ENCODE results near the gene WNT7A. TPM values are rescaled to one million over a fixed set of nuclear protein-coding genes. Genes with fewer than 3 reads are reported as not detected.

The WNT7A gene
- total RNA-seq, 1 donor from 2014 or later, result not detected

DNA sequence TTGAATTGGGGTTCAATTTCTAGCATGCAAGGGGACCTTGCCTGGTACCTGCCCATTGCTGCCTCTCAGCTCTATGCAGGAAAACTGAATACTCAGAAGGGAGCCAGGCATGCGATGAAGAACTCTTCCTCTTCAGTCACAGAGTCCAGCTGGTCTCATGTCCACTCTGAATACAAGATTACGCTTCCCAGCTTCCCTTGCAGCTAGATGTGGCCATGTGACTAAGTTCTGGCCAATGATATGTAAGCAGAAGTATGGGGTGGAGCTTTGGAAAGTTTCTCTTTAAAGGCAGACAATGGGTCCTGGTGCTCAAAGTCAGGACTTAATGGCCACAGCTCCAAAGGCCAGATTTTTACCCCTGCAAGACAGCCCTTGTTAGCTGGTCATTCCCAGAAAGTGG lies 9.0 kb downstream of the WNT7A start:
- H3K4me1 ChIP-seq, result no peaks in the 10 kb centered on the region
- no peak overlapping the region for H3K4me3 ChIP-seq
- H3K36me3 ChIP-seq, result no peaks in the 10 kb centered on the region
- no peaks in the 10 kb centered on the region for H3K9me3 ChIP-seq
- no peak for DNase-seq (ENCODE audit: low spot score in 2 of 2)
- no peaks in the 10 kb centered on the region for H3K27me3 ChIP-seq
- no peak overlapping the region for H3K27ac ChIP-seq
- intact Hi-C loops (cut with DNase I), result no loop called here
- TF ChIP-seq CTCF (IDR thresholded peaks at IDR 0.05), result no peak

DNA sequence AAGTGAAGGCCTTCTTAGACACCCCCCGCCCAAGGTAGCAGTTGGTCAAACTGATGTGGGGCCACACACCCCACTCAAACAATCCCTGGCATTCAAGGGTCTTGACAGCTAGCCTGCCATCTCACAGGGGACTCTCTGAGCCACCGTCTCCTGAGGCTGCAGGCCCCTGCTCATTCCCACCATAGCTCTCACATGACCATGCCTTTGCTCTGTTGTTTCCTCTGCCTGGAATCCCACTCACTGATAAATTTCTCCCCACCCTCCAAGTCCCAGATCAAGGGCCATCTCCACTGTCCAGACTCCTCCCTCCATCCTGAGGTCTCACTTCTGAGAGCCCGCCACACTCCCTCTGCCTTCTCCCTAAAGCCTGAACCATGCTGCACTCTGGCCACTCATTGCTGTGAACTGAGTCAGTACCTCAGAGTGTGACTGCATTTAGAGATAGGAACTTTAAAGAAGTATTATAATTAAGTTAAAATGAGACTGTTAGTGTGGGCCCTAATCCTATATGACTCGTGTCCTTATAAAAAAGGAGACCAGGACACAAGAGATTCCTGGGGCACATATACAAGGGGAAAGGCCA lies 10.0 kb downstream of the WNT7A start:
- DNase-seq (ENCODE audit: low spot score in 2 of 2), result no peak
- intact Hi-C loops (cut with DNase I), result no loop called here
- H3K9me3 ChIP-seq, result no peaks in the 10 kb centered on the region

DNA sequence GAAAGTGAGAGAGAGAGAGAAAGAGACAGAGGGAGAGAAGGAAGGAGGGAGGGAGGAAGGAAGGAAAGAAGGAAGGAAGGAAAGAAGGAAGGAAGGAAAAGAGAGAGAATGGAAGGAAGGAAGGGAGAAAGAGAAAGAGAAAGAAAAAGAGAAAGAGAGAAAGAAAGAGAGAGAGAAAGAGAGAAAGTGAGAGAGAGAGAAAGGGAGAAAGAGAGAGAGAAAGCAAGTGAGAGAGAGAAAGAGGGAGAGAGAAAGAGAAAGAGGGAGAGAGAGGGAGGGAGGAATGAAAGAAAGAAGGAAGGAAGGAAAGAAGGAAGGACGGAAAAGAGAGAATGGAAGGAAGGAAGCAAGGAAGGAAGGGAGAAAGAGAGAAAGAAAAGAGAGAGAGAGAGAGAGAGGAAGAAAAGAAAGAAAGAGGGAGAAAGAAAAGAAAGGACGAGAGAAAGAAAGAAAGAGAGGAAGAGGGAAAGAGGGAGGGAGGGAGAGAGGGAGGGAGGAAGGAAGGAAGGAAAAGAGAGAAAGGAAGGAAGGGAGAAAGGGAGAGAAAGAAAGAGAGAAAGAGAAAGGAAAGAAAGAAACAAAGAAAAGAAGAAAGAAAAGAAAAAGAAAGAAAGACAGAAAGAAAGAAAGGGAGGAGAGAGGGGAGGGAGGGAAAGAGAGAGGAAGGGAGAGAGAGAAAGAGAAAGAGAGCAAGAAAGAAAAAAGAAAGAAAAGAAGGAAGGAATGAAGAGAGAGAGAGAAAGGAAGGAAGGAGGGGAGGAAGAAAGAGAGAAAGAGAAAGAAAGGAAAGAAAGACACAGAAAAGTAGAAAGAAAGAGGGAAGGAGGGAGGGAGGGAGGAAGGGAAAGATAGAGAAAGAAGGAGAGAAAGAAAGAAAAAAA lies 10.8 kb downstream of the WNT7A start:
- H3K27me3 ChIP-seq, result no peaks in the 10 kb centered on the region
- no peak for DNase-seq (ENCODE audit: low spot score in 2 of 2)
- no peak overlapping the region for H3K27ac ChIP-seq
- no peaks in the 10 kb centered on the region for H3K36me3 ChIP-seq
- intact Hi-C loops (cut with DNase I), result no loop called here
- TF ChIP-seq CTCF (IDR thresholded peaks at IDR 0.05), result no peak
- H3K9me3 ChIP-seq, result no peaks in the 10 kb centered on the region
- H3K4me3 ChIP-seq, result no peak overlapping the region
- no peaks in the 10 kb centered on the region for H3K4me1 ChIP-seq

More for the DNA sequence above, 10.0 kb downstream of the WNT7A start:
- no peaks in the 10 kb centered on the region for H3K27me3 ChIP-seq
- H3K4me1 ChIP-seq, result no peaks in the 10 kb centered on the region
- no peak overlapping the region for H3K4me3 ChIP-seq
- H3K27ac ChIP-seq, result no peak overlapping the region
- H3K36me3 ChIP-seq, result no peaks in the 10 kb centered on the region
- no peak for TF ChIP-seq CTCF (IDR thresholded peaks at IDR 0.05)

DNA sequence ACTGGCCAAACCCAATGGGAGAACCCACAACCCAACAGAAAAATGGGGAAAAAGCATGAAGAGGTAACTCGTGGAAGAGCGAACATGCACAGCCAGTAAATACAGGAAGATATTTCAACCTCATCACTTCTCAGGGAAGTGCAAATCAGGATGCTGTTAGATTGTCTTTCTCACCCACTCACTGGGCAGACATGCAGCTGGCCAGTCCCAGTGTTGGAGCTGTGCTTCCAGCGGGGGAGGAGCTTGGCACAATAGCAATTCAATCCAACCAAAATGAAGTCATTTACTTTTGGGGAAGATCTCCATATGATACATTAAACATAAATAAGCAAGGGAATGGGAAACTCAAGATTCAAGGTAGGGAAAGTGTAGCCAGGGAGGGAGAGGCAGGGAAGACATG lies 12.1 kb downstream of the WNT7A start:
- no peak overlapping the region for H3K4me3 ChIP-seq
- H3K27ac ChIP-seq, result no peak overlapping the region
- H3K36me3 ChIP-seq, result no peaks in the 10 kb centered on the region
- no peak for DNase-seq (ENCODE audit: low spot score in 2 of 2)
- no peaks in the 10 kb centered on the region for H3K4me1 ChIP-seq
- H3K9me3 ChIP-seq, result no peaks in the 10 kb centered on the region
- no peak for TF ChIP-seq CTCF (IDR thresholded peaks at IDR 0.05)
- intact Hi-C loops (cut with DNase I), result no loop called here
- H3K27me3 ChIP-seq, result no peaks in the 10 kb centered on the region

DNA sequence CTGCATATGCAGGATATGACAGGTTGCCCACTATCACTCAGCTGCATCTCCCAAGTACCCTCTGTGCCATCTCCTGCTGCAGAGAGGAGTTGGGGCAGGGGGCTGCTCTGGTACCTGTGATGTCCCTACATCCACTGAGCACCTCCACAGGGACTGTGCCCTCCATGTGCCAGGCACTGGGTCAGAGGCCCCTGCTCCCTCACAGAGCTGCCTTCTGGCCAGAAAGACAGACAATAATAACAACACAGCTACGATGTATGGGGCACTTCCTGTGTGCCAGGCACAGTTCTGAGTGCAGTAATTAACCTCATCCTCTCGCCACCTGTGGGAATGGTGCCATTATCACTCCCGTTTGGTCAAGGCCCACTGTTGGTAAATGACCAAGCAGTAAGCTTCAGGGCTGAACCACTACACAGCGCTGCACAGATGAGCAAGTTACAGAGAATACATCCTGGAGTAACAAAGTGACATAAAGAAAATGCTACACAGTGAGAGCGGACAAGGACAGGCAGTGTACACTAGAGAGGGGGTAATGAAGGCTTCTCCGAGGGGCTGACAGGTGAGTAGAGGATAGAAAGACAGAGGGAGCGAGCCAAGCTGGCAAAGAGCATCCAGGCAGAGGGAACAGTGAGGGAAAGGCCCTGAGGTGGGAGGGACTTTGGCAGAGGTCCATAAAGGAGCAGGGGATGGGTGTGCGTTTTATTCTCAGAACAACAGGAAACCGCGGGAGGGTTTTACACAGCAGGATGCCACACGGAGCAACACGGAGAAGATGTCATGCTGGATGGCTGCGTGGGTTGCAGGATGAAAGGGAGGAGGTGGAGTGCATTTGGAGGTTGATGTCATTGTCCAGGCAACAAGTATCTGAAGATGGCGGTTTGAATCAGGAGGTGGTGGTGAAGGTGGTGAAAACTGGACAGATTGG lies 13.6 kb downstream of the WNT7A start:
- TF ChIP-seq CTCF (IDR thresholded peaks at IDR 0.05), result no peak
- intact Hi-C loops (cut with DNase I), result no loop called here
- Histone ChIP-seq H3K4me1 (no peaks in the 10 kb centered on the region), H3K27me3 (no peaks in the 10 kb centered on the region), H3K4me3 (no peak overlapping the region), H3K36me3 (no peaks in the 10 kb centered on the region), H3K9me3 (no peaks in the 10 kb centered on the region), H3K27ac (no peak overlapping the region)
- DNase-seq (ENCODE audit: low spot score in 2 of 2), result no peak
